GM19240 (cell line): ENCODE results near the gene COL17A1.

Experiments
- DNase-seq: peaks from one replicate; pipeline ENCODE4 v3.0.0; 2011; ENCODE audit warnings: low spot score; ENCODE audit not compliant: insufficient read length

Gene COL17A1

DNA sequence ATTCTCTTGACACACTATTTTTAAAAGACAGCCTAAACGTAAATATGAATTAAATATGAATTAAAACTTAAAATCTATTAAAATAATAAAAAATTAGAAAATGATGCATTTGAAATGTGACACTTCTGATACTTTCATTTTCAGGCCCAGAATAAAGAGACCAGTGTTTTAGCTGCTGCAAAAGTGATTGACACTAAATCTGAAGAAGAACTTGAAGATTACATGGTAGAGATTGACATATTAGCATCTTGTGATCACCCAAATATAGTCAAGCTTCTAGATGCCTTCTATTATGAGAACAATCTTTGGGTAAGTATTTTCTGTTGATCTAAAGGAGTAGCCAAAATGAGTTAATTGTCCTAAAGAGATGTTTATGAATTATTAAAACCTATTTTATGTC, 95.1 kb downstream of the COL17A1 start:
- no peak for DNase-seq

DNA sequence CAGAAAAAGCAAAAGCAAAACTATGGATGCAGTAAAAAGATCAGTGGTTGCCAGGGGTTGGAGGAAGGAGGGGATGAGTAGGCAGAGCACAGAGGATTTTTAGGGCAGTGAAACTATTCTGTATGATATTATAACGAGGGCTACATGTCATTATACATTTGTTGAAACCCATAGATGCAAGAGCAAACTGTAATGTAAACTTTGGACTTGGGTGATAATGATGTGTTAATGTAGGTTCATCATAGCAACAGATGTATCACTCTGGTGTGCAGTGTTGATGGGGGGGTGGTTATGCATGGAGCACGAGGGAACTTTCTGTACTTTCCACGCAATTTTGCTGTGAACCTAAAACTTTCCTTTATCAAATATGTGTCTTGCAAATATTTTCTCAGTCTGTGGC, 95.6 kb downstream of the COL17A1 start:
- DNase-seq: no peak

DNA sequence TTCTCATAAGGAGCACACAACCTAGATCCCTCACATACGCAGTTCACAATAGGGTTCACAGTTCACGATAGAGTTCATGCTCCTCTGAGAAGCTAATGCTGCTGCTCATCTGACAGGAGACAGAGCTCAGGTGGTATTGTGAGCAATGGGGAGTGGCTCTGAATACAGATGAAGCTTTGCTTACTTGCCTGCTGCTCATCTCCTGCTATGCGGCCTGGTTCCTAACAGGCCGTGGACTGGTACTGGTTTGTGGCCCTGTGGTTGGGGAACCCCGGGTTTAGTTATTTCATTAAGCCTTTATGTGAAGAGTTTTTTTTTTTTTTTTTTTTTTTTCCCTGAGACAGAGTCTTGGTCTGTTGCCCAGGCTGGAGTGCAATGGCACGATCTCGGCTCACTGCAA, 99.3 kb downstream of the COL17A1 start:
- DNase-seq: no peak

DNA sequence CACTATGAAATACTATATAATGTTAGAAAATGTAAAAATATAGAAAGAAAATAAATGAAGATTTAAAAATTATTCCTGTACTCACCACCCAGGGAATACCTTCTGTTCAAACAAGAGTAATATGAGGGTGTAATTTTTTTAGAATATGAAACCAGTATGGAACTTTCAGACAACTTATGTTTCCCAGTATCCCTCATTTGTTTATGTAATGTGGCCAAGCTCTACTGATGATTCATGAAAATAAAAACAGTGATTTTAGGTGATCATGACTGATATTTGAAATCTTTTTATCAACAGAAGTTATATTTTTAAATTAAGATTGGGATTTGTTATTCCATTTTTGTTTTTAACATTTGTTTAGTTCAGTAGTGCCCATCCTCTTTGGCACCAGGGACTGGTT, 100.0 kb downstream of the COL17A1 start:
- DNase-seq: no peak

DNA sequence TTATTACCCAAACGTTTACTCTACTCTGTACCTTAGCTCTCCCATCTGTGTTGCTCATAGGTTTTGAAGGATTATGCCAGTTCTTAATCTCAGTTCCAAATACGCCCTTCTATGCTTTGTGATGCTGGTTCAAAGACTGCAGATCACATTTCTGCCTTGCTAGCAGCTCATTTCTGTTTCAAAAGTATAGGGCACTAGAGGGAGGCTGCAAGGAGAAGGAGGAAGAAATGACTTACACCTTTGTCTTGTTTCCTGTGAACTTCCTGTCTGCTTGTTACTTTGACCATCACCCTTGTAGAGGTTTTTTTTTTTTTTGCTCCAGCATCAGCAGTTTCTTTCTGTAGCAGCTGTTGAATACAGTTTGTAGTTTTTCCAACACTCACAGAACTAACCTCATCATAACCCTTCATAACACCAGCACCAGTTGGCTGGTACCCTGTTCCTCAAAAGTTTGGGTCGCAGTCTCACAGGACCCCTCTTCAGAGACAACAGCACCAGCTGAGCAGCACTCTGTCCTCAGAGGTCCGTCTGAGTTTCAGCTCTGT, 102.2 kb downstream of the COL17A1 start:
- peak; percentile 5 for DNase-seq

DNA sequence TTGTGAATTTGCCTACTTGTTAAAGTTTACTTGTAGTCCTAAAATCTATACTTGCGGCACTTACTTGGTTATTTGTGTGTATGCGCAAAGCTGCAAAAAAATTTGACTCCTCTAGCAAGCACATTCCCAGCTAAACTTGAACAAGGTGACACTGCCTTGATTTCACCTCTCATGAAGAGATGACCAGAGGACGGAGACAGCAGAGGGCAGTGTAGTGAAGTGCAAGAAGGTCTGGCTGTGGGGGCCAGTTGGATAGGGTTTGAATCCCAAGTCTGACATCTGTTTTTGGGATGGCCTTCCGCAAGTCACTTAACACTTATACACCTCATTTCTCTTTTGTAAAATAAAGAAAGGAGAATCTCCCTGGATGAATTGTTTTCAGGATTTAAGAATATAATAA, 103.0 kb downstream of the COL17A1 start:
- no peak for DNase-seq
